ENCODE results near the gene SF3B4. TPM values are rescaled to one million over a fixed set of nuclear protein-coding genes. Genes with fewer than 3 reads are reported as not detected.
"Not testable (repeated sequence)": the region's sequence is repeated elsewhere in the genome, so short reads cannot be mapped to it uniquely, and the experiment has no call there.

The SF3B4 gene
- total RNA-seq, result 43.7 TPM

- peak; percentile 96 for DNase-seq (ENCODE audit: low spot score)
Measured at GRCh38 chr1:149927563-149928400, at the start of gene SF3B4. TSS of gene SF3B4 (minus strand) at chr1:149927803. CDS start at chr1:149927759, 44 bp downstream.

GRCh38 chr1:149977345-149977744, 49.7 kb upstream of the SF3B4 start:
- no peak for DNase-seq (ENCODE audit: low spot score)

- no peak for DNase-seq (ENCODE audit: low spot score)
Measured at GRCh38 chr1:149972547-149972946, 44.9 kb upstream of the SF3B4 start.

- no peak for DNase-seq (ENCODE audit: low spot score)
Measured at GRCh38 chr1:149967646-149968045, 40.0 kb upstream of the SF3B4 start.

- no peak for DNase-seq (ENCODE audit: low spot score)
Measured at GRCh38 chr1:149967041-149967440, 39.4 kb upstream of the SF3B4 start.

- no peak for DNase-seq (ENCODE audit: low spot score)
Measured at GRCh38 chr1:149966405-149966804, 38.8 kb upstream of the SF3B4 start.

GRCh38 chr1:149965440-149965839, 37.8 kb upstream of the SF3B4 start:
- no peak for DNase-seq (ENCODE audit: low spot score)

GRCh38 chr1:149963358-149963757, 35.8 kb upstream of the SF3B4 start:
- no peak for DNase-seq (ENCODE audit: low spot score)

GRCh38 chr1:149962736-149963135, 35.1 kb upstream of the SF3B4 start:
- DNase-seq (ENCODE audit: low spot score), result no peak

- DNase-seq (ENCODE audit: low spot score), result peak; percentile 70
Measured at GRCh38 chr1:149962039-149962647, 34.5 kb upstream of the SF3B4 start.

GRCh38 chr1:149957548-149957947, 29.9 kb upstream of the SF3B4 start:
- DNase-seq (ENCODE audit: low spot score), result not testable (repeated sequence)

GRCh38 chr1:149949911-149950310, 22.3 kb upstream of the SF3B4 start:
- no peak for DNase-seq (ENCODE audit: low spot score)

GRCh38 chr1:149945206-149945605, 17.6 kb upstream of the SF3B4 start:
- no peak for DNase-seq (ENCODE audit: low spot score)

- no peak for DNase-seq (ENCODE audit: low spot score)
Measured at GRCh38 chr1:149942885-149943284, 15.3 kb upstream of the SF3B4 start.

- no peak for DNase-seq (ENCODE audit: low spot score)
Measured at GRCh38 chr1:149942207-149942606, 14.6 kb upstream of the SF3B4 start.

- no peak for DNase-seq (ENCODE audit: low spot score)
Measured at GRCh38 chr1:149940427-149940826, 12.8 kb upstream of the SF3B4 start.

GRCh38 chr1:149938668-149939003, 11.0 kb upstream of the SF3B4 start:
- not testable (repeated sequence) for DNase-seq (ENCODE audit: low spot score)

- DNase-seq (ENCODE audit: low spot score), result no peak
Measured at GRCh38 chr1:149937759-149938158, 10.2 kb upstream of the SF3B4 start.

- DNase-seq (ENCODE audit: low spot score), result peak; percentile 65
Measured at GRCh38 chr1:149936992-149937705, 9.5 kb upstream of the SF3B4 start.

GRCh38 chr1:149936170-149936991, 8.8 kb upstream of the SF3B4 start, which contains the start of gene MTMR11:
TSS of gene MTMR11 (minus strand) at chr1:149936879. CDS start at chr1:149936647, 232 bp downstream.
- DNase-seq (ENCODE audit: low spot score), result peak; percentile 59

- DNase-seq (ENCODE audit: low spot score), result no peak
Measured at GRCh38 chr1:149934356-149934755, 6.8 kb upstream of the SF3B4 start.

- no peak for DNase-seq (ENCODE audit: low spot score)
Measured at GRCh38 chr1:149933208-149933607, 5.6 kb upstream of the SF3B4 start.

All from mucosa of gallbladder (tissue), 1 donor.